ENCODE measurements around the gene SFTPA1.
"Not testable (repeated sequence)": the region's sequence is repeated elsewhere in the genome, so short reads cannot be mapped to it uniquely, and the experiment has no call there.

The SFTPA1 gene

DNA sequence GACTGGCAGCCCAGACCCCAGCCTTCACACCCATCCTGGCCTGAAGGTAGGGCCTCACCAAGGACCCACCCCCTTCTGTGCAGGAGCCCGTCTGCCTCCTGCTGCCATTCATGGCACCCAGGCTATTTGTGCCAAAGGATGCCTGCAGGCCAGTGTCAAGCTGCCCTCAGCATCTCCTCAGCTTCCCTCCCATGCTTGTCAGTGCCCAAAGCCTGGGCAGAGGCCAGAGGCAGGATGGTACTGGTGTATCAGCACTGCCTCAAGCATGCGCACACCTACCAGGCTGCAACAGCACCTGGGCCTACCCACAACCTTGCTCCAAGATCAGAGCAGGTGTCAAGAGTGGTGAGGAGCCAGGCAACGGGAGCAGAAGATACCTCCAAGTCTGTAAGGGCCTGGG, 27.6 kb downstream of the SFTPA1 start:
- no peak overlapping the region for H3K27ac ChIP-seq (ENCODE audit: low read length)
- no peaks in the 10 kb centered on the region for H4K20me1 ChIP-seq (ENCODE audit: insufficient read depth, low read length)
- DNase-seq: no peak
- no peak overlapping the region for H3K4me3 ChIP-seq (ENCODE audit: low read length)
- no peaks in the 10 kb centered on the region for H3K27me3 ChIP-seq (replicated peaks; ENCODE audit: insufficient read depth, low read length)
- H3F3A ChIP-seq (ENCODE audit: insufficient read depth, low read length): no peaks in the 10 kb centered on the region
- no peaks in the 10 kb centered on the region for H3K36me3 ChIP-seq (replicated peaks; ENCODE audit: insufficient read depth, low read length)
- no peak overlapping the region for H3K4me2 ChIP-seq (ENCODE audit: low read depth, low read length)
- no peaks in the 10 kb centered on the region for H3K79me2 ChIP-seq (ENCODE audit: low read length)
- H3K9me3 ChIP-seq (replicated peaks; ENCODE audit: insufficient read depth, low read length): no peaks in the 10 kb centered on the region
- TF ChIP-seq EZH2 (optimal IDR thresholded peaks at IDR 0.05; ENCODE audit: low read depth, low read length) (no peak), EZH2phosphoT487 (IDR thresholded peaks at IDR 0.05; ENCODE audit: low read length) (no peak), CTCF (IDR thresholded peaks at IDR 0.05; ENCODE audit: low read length) (no peak)
- no peaks in the 10 kb centered on the region for H3K4me1 ChIP-seq (ENCODE audit: low read length)
- H3K9me2 ChIP-seq (replicated peaks; ENCODE audit: insufficient read depth, low read length): no peaks in the 10 kb centered on the region
- H3K9ac ChIP-seq (ENCODE audit: low read length): no peak overlapping the region
- no peak overlapping the region for H2AFZ ChIP-seq (ENCODE audit: low read length)

DNA sequence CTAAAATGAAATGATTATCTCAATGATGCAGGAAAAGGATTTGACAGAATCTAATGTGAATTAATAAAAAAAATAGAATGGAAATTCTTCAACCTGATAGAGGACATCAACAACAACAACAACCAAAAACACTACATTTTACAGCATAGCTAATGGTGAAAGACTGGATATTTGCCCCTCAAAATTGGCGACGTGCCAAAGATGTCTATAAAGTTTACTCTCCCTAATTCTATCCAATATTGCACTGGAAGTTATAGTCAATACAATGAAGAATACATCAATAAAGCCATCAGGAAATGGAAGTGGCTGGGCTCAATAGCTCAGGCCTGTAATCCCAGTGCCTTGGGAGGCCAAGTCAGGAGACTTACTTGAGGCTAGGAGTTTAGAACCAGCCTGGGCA, 42.0 kb downstream of the SFTPA1 start:
- H3K36me3 ChIP-seq (replicated peaks; ENCODE audit: insufficient read depth, low read length); H3K9me2 ChIP-seq (replicated peaks; ENCODE audit: insufficient read depth, low read length); H3K9me3 ChIP-seq (replicated peaks; ENCODE audit: insufficient read depth, low read length); H3F3A ChIP-seq (ENCODE audit: insufficient read depth, low read length); H2AFZ ChIP-seq (ENCODE audit: low read length); DNase-seq; H3K4me1 ChIP-seq (ENCODE audit: low read length); H3K4me3 ChIP-seq (ENCODE audit: low read length); H3K27me3 ChIP-seq (replicated peaks; ENCODE audit: insufficient read depth, low read length); H3K9ac ChIP-seq (ENCODE audit: low read length); H4K20me1 ChIP-seq (ENCODE audit: insufficient read depth, low read length); H3K27ac ChIP-seq (ENCODE audit: low read length); H3K4me2 ChIP-seq (ENCODE audit: low read depth, low read length); H3K79me2 ChIP-seq (ENCODE audit: low read length): not testable (repeated sequence)

DNA sequence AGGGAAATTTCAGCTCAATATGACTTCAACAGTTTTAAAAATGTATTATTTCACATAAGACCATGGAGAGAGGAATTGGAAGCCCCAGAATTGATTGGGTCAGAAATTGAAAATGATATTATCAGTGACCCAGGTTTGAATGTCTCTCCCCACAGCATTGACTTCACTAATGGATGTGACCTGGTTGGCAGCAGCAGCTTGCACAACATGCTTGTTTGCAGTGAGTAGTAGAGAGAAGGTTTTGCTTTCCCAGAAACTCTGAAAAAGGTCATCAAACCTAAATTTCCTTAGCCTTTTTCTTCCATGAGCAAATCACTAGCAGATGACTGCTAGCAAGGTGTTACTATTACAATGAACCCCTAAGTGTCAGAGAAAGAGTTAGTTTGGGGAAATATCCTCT, 52.5 kb downstream of the SFTPA1 start:
- H3K4me2 ChIP-seq (ENCODE audit: low read depth, low read length); H2AFZ ChIP-seq (ENCODE audit: low read length); H3K4me1 ChIP-seq (ENCODE audit: low read length); H3K27me3 ChIP-seq (replicated peaks; ENCODE audit: insufficient read depth, low read length); H3K9me3 ChIP-seq (replicated peaks; ENCODE audit: insufficient read depth, low read length); H3K27ac ChIP-seq (ENCODE audit: low read length); H3F3A ChIP-seq (ENCODE audit: insufficient read depth, low read length); DNase-seq; H3K36me3 ChIP-seq (replicated peaks; ENCODE audit: insufficient read depth, low read length); H3K4me3 ChIP-seq (ENCODE audit: low read length); H3K9me2 ChIP-seq (replicated peaks; ENCODE audit: insufficient read depth, low read length); H3K9ac ChIP-seq (ENCODE audit: low read length); H4K20me1 ChIP-seq (ENCODE audit: insufficient read depth, low read length); H3K79me2 ChIP-seq (ENCODE audit: low read length): not testable (repeated sequence)

DNA sequence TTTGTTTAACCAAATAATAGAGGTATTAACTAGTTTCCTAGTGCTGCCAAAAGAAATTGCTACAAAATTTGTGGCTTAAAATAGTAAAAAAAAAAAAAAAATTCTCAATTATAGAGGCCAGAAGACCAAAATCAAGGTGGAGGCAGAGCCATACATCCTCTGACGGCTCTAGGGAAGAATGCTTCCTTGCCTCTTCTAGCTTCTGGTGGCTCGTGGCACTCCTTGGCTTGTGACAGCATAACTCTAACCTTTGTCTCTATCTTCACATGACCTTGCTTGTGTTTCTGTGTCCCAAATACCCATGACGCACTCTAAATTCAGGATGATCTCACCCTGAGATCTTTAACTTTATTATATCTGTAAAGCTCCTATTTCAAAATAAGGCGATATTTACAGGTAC, 53.9 kb downstream of the SFTPA1 start:
- not testable (repeated sequence) for H4K20me1 ChIP-seq (ENCODE audit: insufficient read depth, low read length); H3K36me3 ChIP-seq (replicated peaks; ENCODE audit: insufficient read depth, low read length); H3K27ac ChIP-seq (ENCODE audit: low read length)

More for the DNA sequence above, 53.9 kb downstream of the SFTPA1 start:
- H3F3A ChIP-seq (ENCODE audit: insufficient read depth, low read length); H3K27me3 ChIP-seq (replicated peaks; ENCODE audit: insufficient read depth, low read length); DNase-seq; H3K4me3 ChIP-seq (ENCODE audit: low read length); H3K9me3 ChIP-seq (replicated peaks; ENCODE audit: insufficient read depth, low read length); H2AFZ ChIP-seq (ENCODE audit: low read length); H3K4me2 ChIP-seq (ENCODE audit: low read depth, low read length); H3K9me2 ChIP-seq (replicated peaks; ENCODE audit: insufficient read depth, low read length); H3K79me2 ChIP-seq (ENCODE audit: low read length); H3K9ac ChIP-seq (ENCODE audit: low read length); H3K4me1 ChIP-seq (ENCODE audit: low read length): not testable (repeated sequence)
